Testis (tissue), 3 donors: ENCODE measurements around the gene NKX2-2. TPM values are rescaled to one million over a fixed set of nuclear protein-coding genes. Genes with fewer than 3 reads are reported as not detected.

Experiments
- DNase-seq: peaks from one replicate; pipeline ENCODE4 v3.0.0-alpha.2; 2019
- H3K27ac ChIP-seq, 2 donors: fragments of 200-600 bp; sonication (generic); one replicate each; pipeline ENCODE4 v1.5.1; 2019
- H3K27me3 ChIP-seq: fragments of 200-600 bp; sonication (generic); one replicate; pipeline ENCODE4 v1.5.1; 2019
- H3K36me3 ChIP-seq: fragments of 200-600 bp; sonication (generic); one replicate; pipeline ENCODE4 v1.5.1; 2017; ENCODE audit warnings: low read depth; ENCODE audit errors: missing control alignments
- H3K4me1 ChIP-seq: fragments of 200-600 bp; sonication (generic); one replicate; pipeline ENCODE4 v1.5.1; 2019
- H3K4me3 ChIP-seq, 2 donors: fragments of 200-600 bp; sonication (generic); one replicate each; pipeline ENCODE4 v1.5.1; 2017 to 2019
- H3K9me3 ChIP-seq: fragments of 200-600 bp; sonication (generic); one replicate; pipeline ENCODE4 v1.5.1; 2017
- CTCF ChIP-seq, 3 experiments: fragments of 450-650 bp in 2 of 3; fragments of 200-600 bp in 1 of 3; sonication (generic) in 1 of 3; IDR thresholded peaks; one replicate each; pipeline ENCODE4 v1.5.1; 2016 to 2019; ENCODE audit warnings: antibody characterized with exemption in 3 of 3, mild to moderate bottlenecking in 2 of 3, moderate library complexity in 1 of 3
- POLR2A ChIP-seq: fragments of 450-650 bp; IDR thresholded peaks from one replicate; pipeline ENCODE4 v1.6.1; 2017; ENCODE audit warnings: antibody characterized with exemption, mild to moderate bottlenecking, moderate library complexity
- WGBS, 2 donors: methylation state at CpG; one replicate each; pipeline ENCODE4 v1.1.5; 2018; 5-methylcytosine and 5-hydroxymethylcytosine counted together
- intact Hi-C: fragments of 100-400 bp; cut with DNase I; formaldehyde crosslinking; loops from one replicate; pipeline ENCODE4 v1.15.1; 2023; ENCODE audit warnings: low total_unique reads
- polyA plus RNA-seq: library from polyadenylated mRNA; stranded (reverse); fragments of 350-450 nt; fragmentation: Illumina TruSeq; extraction: RNeasy Lipid Tissue Mini Kit (QIAGEN cat#74804); gene quantifications from one replicate; pipeline ENCODE4 v1.2.3, GENCODE V29; 2014; ENCODE audit warnings: low read depth, low replicate concordance; ENCODE audit not compliant: insufficient read depth
- total RNA-seq, 2 donors: library from RNA; depleted of rRNA; stranded (reverse); fragments of >200 nt; gene quantifications; one replicate each; pipeline ENCODE4 v1.2.3, GENCODE V29; 2016

Gene NKX2-2
- total and polyA plus RNA-seq, 3 donors from 2014 or later: 0.16 TPM; not detected in 2

- 54 to 63% methylated on average over 6 of the region's 6 CpGs for WGBS, 2 donors
- intact Hi-C loops: no loop called here
- no peak overlapping the region for H3K27ac ChIP-seq
- H3K9me3 ChIP-seq: no peaks in the 10 kb centered on the region
- H3K4me1 ChIP-seq: no peaks in the 10 kb centered on the region
- DNase-seq: no peak
- H3K27me3 ChIP-seq: no peaks in the 10 kb centered on the region
- TF ChIP-seq CTCF (IDR thresholded peaks at IDR 0.05): no peak
- TF ChIP-seq POLR2A: no peak
- H3K4me3 ChIP-seq: no peak overlapping the region
- no peaks in the 10 kb centered on the region for H3K36me3 ChIP-seq
Observed at GRCh38 chr20:21529863-21530262, 16.0 kb upstream of the NKX2-2 start.

GRCh38 chr20:21528870-21529269 is 15.0 kb upstream of the NKX2-2 start:
- H3K36me3 ChIP-seq: no peaks in the 10 kb centered on the region
- TF ChIP-seq CTCF (IDR thresholded peaks at IDR 0.05): no peak
- no peak for TF ChIP-seq POLR2A
- H3K27ac ChIP-seq: no peak overlapping the region
- DNase-seq: no peak
- intact Hi-C loops: no loop called here
- H3K4me3 ChIP-seq: no peak overlapping the region
- H3K27me3 ChIP-seq: no peaks in the 10 kb centered on the region
- no peaks in the 10 kb centered on the region for H3K4me1 ChIP-seq
- no peaks in the 10 kb centered on the region for H3K9me3 ChIP-seq
- 86 to 89% methylated on average over 5 of the region's 5 CpGs for WGBS, 2 donors

- 86 to 91% methylated on average over 5 of the region's 5 CpGs for WGBS, 2 donors
- Histone ChIP-seq H3K27me3 (no peaks in the 10 kb centered on the region), H3K36me3 (no peaks in the 10 kb centered on the region), H3K9me3 (no peaks in the 10 kb centered on the region), H3K4me3 (no peak overlapping the region), H3K4me1 (no peaks in the 10 kb centered on the region), H3K27ac (no peak overlapping the region)
- TF ChIP-seq CTCF (IDR thresholded peaks at IDR 0.05): no peak
- TF ChIP-seq POLR2A: no peak
- DNase-seq: no peak
- intact Hi-C loops: no loop called here
Observed at GRCh38 chr20:21527908-21528307, 14.0 kb upstream of the NKX2-2 start.

GRCh38 chr20:21526776-21527175 is 12.9 kb upstream of the NKX2-2 start:
- no peak for DNase-seq
- no peaks in the 10 kb centered on the region for H3K9me3 ChIP-seq
- H3K4me1 ChIP-seq: no peaks in the 10 kb centered on the region
- H3K27me3 ChIP-seq: no peaks in the 10 kb centered on the region
- intact Hi-C loops: no loop called here
- H3K4me3 ChIP-seq: no peak overlapping the region
- no peaks in the 10 kb centered on the region for H3K36me3 ChIP-seq
- TF ChIP-seq POLR2A (no peak), CTCF (IDR thresholded peaks at IDR 0.05) (no peak)
- no peak overlapping the region for H3K27ac ChIP-seq

- DNase-seq: no peak
- Histone ChIP-seq H3K27me3 (no peaks in the 10 kb centered on the region), H3K9me3 (no peaks in the 10 kb centered on the region), H3K4me3 (no peak overlapping the region), H3K27ac (no peak overlapping the region), H3K4me1 (no peaks in the 10 kb centered on the region), H3K36me3 (no peaks in the 10 kb centered on the region)
- TF ChIP-seq POLR2A (no peak), CTCF (IDR thresholded peaks at IDR 0.05) (no peak)
- intact Hi-C loops: no loop called here
- 17% methylated on average over 2 of the region's 2 CpGs for WGBS, 2 donors
Observed at GRCh38 chr20:21523895-21524294, 10.0 kb upstream of the NKX2-2 start.
